ENCODE measurements around the gene PRX.

The PRX gene

DNA sequence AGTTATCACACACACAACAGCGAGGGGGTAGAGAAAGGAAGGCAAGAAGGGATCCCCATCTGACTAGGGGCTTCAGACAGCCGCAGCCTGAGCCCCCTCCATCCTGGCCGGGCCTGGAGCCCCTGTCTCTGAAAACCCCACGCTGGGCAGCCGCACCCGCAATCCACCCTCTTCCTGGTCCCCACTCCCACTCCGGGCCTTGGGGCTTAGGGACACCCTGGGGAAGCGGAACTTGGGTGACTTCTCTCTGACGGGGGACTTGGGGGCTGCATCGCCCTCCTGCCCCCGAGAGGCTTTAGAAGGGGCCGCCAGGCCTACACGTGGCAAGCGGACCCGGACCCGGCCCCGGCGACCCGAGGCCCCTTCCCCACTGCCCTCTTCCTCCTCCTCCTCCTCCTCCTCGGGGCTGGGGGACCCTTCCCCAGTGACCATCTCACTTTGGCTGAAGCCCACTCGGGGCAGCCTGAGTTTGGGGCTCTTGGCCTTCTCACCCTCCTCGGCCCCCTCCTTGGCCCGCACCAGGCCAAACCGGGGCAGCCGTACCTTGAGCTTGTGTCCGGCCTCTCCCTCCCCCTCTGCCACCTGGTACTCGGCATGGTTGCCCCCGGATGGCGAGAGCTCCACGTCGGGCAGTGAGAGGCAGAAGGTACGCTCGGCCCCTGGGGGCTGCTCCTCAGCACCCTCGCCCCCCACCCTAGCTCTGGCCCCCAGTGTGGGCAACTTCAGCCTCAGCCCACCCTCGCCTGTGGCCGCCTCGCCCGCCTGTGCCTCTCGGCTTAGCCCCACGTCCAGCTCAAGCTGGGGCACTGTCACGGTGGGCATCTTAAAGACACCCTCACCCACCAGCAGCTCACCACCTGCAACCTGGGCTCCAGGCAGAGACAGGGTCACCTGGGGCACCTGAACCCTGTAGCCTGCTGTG lies 19.0 kb downstream of the PRX start:
- Histone ChIP-seq H3K4me1 (ENCODE audit: control insufficient read depth, low read depth, low read length) (no peaks in the 10 kb centered on the region), H3K4me3 (ENCODE audit: low read length) (no peak overlapping the region), H3K36me3 (ENCODE audit: control insufficient read depth, low read depth, low read length) (no peaks in the 10 kb centered on the region), H3K9me3 (ENCODE audit: control insufficient read depth, low read depth, low read length) (no peaks in the 10 kb centered on the region), H3K9ac (ENCODE audit: low read length) (no peak overlapping the region), H3K27ac (ENCODE audit: low read length) (no peak overlapping the region), H3K27me3 (ENCODE audit: control insufficient read depth, insufficient read depth, low read length) (peaks cover 11% of the 10 kb centered on the region)

DNA sequence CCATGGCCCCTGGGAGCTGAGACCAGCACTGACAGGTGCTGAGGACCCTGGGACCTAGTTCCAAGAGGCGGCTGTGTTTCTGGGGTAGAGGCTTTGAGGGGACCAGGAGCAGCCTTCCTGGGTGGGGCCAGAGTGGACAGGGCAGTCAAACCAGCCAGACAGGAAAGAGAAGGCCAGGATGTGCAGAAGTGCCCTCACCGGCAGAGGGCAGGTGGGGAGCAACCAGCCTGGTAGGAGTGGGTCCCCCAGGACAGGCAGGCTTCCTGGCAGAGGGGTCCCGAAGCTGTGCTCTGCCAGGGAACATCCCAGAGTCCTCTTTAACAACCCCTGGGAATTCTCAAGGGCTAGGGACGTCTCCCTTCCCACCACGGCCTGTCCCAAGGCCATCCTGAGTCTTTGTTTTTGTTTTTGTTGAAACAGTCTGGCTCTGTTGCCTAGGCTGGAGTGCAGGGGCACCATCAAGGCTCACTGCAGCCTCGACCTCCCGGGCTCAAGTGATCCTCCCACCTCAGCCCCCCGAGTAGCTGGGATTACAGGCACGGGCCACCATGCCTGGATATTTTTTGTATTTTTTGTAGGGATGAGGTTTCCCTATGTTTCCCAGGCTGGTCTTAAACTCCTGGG lies 20.2 kb downstream of the PRX start:
- Histone ChIP-seq H3K36me3 (ENCODE audit: control insufficient read depth, low read depth, low read length) (no peaks in the 10 kb centered on the region), H3K27ac (ENCODE audit: low read length) (no peak overlapping the region), H3K4me3 (ENCODE audit: low read length) (no peak overlapping the region), H3K9me3 (ENCODE audit: control insufficient read depth, low read depth, low read length) (no peaks in the 10 kb centered on the region), H3K4me1 (ENCODE audit: control insufficient read depth, low read depth, low read length) (no peaks in the 10 kb centered on the region), H3K9ac (ENCODE audit: low read length) (no peak overlapping the region), H3K27me3 (ENCODE audit: control insufficient read depth, insufficient read depth, low read length) (peaks cover 3% of the 10 kb centered on the region)

DNA sequence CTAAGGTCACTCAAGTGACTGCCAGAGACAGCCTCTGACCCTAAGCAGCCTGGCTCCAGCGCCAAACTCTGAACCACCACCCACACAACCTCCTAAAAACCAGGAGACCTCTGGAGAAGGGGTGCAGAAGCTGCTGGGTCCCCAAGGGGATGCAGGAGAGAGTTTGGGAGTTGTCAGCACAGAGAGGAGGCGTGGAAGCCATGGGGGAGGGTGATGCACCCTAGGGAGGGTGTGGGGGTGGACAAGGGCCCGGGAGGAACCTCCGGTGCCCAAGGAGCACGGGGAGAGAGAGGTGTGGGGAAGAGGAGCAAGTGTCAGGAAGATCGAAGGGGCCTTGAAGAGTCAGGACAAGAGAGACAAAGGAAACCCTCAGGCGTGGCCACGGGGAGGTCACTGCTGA lies 21.1 kb downstream of the PRX start:
- Histone ChIP-seq H3K27ac (ENCODE audit: low read length) (no peak overlapping the region), H3K4me1 (ENCODE audit: control insufficient read depth, low read depth, low read length) (no peaks in the 10 kb centered on the region), H3K36me3 (ENCODE audit: control insufficient read depth, low read depth, low read length) (no peaks in the 10 kb centered on the region), H3K9me3 (ENCODE audit: control insufficient read depth, low read depth, low read length) (no peaks in the 10 kb centered on the region), H3K27me3 (ENCODE audit: control insufficient read depth, insufficient read depth, low read length) (no peaks in the 10 kb centered on the region), H3K9ac (ENCODE audit: low read length) (no peak overlapping the region), H3K4me3 (ENCODE audit: low read length) (no peak overlapping the region)

DNA sequence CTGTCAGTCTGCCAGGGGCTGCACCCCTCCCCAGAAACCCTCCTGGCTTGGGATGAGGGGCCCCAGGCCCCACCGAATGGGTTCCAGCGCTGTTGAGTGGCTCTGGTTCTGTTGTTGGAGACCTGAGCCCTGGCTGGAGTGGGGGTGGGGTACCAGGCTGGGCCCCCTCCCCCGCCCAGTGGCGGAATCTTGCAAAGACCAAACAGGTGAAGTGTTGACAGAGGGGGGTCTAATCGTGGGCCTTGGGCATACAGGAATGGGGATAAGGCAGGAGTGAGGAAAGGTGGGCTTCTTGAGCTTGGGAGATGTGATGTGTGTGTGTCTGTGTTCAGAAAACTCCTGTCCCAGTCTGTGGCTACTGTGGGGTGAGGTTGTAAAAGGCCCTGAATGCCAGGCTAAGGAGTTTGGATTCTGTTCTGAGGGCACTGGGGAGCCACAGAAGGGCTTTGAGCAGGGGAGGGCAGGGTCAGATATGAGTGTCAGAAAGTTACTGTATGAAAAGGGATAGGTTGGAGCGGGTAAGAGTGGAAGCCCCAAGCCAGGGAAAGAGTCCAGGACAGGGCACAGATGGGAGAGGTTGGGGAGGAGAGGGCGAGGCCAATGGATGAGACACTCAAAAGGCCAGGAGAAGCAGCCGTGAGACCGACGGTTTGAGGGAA lies 23.0 kb downstream of the PRX start, which contains the start of gene HIPK4:
TSS of gene HIPK4 (minus strand) at position 98 of the 659 bp plus-strand sequence. CDS start 279 bp downstream, outside the sequence.
- H3K4me3 ChIP-seq (ENCODE audit: low read length), result no peak within 1 kb of the TSS
- no peaks in the 10 kb centered on the region for H3K27me3 ChIP-seq (ENCODE audit: control insufficient read depth, insufficient read depth, low read length)
- no peaks in the 10 kb centered on the region for H3K36me3 ChIP-seq (ENCODE audit: control insufficient read depth, low read depth, low read length)

DNA sequence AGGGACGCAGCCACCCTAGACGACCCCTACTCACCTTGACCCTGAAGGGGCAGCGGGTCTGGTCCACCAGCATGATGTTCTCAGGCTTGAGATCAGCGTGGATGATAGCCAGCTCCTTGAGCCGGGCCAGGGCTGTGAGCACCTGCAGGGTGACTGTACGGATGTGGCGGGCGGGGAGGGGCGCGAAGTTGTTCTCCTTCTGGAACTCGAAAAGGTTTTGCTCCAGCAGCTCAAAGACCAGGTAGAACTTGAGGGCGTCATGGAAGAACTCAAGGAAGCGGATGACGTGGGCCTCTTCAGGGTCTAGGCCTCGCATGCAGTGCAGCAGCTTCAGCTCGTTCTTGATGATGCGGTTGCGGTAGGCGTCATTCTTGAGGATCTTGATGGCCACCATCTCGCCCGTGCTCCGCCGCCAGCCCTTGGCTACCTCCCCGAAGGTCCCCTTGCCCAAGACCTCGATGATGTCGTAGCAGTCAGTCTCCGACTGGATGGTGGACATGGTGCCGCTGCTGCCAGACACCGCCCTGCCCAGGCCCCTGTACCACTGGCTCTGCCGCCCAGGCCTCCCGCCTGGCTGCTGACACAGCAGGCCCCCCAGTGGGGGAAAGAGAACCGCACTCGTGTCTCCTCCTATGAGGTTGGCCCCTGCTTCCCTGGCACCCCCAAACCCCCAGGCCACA lies 23.6 kb downstream of the PRX start:
- no peak overlapping the region for H3K9ac ChIP-seq (ENCODE audit: low read length)
- H3K27ac ChIP-seq (ENCODE audit: low read length), result no peak overlapping the region
- no peak overlapping the region for H3K4me3 ChIP-seq (ENCODE audit: low read length)
- no peaks in the 10 kb centered on the region for H3K36me3 ChIP-seq (ENCODE audit: control insufficient read depth, low read depth, low read length)
- H3K4me1 ChIP-seq (ENCODE audit: control insufficient read depth, low read depth, low read length), result no peaks in the 10 kb centered on the region
- H3K27me3 ChIP-seq (ENCODE audit: control insufficient read depth, insufficient read depth, low read length), result no peaks in the 10 kb centered on the region
- no peaks in the 10 kb centered on the region for H3K9me3 ChIP-seq (ENCODE audit: control insufficient read depth, low read depth, low read length)

More for the DNA sequence above, 23.0 kb downstream of the PRX start, which contains the start of gene HIPK4:
- Histone ChIP-seq H3K4me1 (ENCODE audit: control insufficient read depth, low read depth, low read length) (no peaks in the 10 kb centered on the region), H3K27ac (ENCODE audit: low read length) (no peak within 1 kb of the TSS), H3K9ac (ENCODE audit: low read length) (no peak within 1 kb of the TSS), H3K9me3 (ENCODE audit: control insufficient read depth, low read depth, low read length) (no peaks in the 10 kb centered on the region)

DNA sequence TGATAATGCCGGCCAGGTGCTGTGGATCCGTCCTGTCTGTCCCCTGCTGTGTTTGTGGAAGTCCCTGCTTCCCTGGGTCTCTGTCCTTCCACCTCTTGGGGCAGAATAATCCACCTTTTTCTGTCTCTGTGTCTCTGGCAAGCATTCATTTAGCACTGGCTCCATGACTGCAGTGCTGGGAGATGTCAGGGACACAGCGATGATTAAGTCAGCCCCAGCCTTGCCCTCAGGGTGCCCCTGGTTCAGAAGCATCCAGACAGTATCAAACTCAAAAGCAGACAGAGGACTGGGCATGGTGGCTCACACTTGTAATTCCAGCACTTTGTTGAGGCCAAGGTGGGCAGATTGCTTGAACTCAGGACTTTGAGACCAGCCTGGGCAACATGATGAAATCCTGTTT lies 24.7 kb downstream of the PRX start:
- Histone ChIP-seq H3K9ac (ENCODE audit: low read length) (no peak overlapping the region), H3K27ac (ENCODE audit: low read length) (no peak overlapping the region), H3K36me3 (ENCODE audit: control insufficient read depth, low read depth, low read length) (no peaks in the 10 kb centered on the region), H3K9me3 (ENCODE audit: control insufficient read depth, low read depth, low read length) (no peaks in the 10 kb centered on the region), H3K27me3 (ENCODE audit: control insufficient read depth, insufficient read depth, low read length) (no peaks in the 10 kb centered on the region), H3K4me1 (ENCODE audit: control insufficient read depth, low read depth, low read length) (no peaks in the 10 kb centered on the region), H3K4me3 (ENCODE audit: low read length) (no peak overlapping the region)

DNA sequence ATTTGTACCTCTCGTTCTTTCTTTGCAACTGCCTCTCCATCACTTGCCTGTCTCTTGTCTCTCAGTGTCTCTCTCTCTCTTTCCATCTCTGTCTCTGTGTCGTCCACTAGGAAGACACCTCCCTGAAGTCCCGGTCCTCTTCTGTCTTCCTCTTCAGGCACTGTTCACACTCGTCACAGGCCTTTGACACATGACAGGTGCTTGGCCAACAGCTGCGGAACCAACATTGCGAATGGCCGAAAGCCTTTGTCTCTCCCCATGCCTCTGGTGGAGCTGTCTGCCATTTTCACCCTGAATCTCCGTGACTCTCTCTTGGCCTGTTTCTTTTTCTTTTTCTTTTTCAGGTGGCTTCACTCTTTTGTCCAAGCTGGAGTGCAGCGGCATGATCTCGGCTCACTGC lies 26.0 kb downstream of the PRX start:
- Histone ChIP-seq H3K27ac (ENCODE audit: low read length) (no peak overlapping the region), H3K27me3 (ENCODE audit: control insufficient read depth, insufficient read depth, low read length) (no peaks in the 10 kb centered on the region)

DNA sequence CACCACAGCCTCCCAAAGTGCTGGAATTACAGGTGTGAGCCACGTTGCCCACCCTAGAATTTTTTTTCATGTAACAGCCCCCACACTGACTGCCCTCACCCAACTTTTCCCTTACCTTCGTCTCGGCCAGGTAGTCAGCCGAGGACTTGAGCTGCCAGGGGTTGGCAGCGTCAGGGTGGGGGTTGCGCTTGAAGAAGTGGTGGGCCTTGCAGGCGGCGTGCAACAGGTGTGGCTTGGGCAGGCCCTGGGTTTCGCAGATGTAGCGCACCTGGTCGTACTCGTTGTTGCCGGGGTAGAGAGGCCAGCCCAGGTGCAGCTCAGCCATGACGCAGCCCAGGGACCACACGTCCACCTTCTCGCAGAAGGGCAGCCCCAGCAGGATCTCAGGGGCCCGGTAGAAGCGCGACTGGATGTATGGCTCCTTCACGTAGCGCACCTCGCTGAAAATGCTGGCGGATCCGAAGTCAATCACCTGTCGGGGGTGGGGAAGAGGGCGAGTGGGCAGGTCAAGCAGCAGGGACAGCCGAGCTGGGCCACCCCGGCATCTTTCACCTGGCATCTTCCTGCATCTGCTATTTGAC lies 29.4 kb downstream of the PRX start:
- H3K27me3 ChIP-seq (ENCODE audit: control insufficient read depth, insufficient read depth, low read length), result no peaks in the 10 kb centered on the region
- no peaks in the 10 kb centered on the region for H3K4me1 ChIP-seq (ENCODE audit: control insufficient read depth, low read depth, low read length)
- H3K36me3 ChIP-seq (ENCODE audit: control insufficient read depth, low read depth, low read length), result peaks cover 2% of the 10 kb centered on the region
- H3K9ac ChIP-seq (ENCODE audit: low read length), result no peak overlapping the region
- H3K9me3 ChIP-seq (ENCODE audit: control insufficient read depth, low read depth, low read length), result no peaks in the 10 kb centered on the region
- H3K4me3 ChIP-seq (ENCODE audit: low read length), result no peak overlapping the region
- H3K27ac ChIP-seq (ENCODE audit: low read length), result no peak overlapping the region

More for the DNA sequence above, 26.0 kb downstream of the PRX start:
- Histone ChIP-seq H3K9me3 (ENCODE audit: control insufficient read depth, low read depth, low read length) (no peaks in the 10 kb centered on the region), H3K9ac (ENCODE audit: low read length) (no peak overlapping the region), H3K4me3 (ENCODE audit: low read length) (no peak overlapping the region), H3K4me1 (ENCODE audit: control insufficient read depth, low read depth, low read length) (no peaks in the 10 kb centered on the region), H3K36me3 (ENCODE audit: control insufficient read depth, low read depth, low read length) (no peaks in the 10 kb centered on the region)

DNA sequence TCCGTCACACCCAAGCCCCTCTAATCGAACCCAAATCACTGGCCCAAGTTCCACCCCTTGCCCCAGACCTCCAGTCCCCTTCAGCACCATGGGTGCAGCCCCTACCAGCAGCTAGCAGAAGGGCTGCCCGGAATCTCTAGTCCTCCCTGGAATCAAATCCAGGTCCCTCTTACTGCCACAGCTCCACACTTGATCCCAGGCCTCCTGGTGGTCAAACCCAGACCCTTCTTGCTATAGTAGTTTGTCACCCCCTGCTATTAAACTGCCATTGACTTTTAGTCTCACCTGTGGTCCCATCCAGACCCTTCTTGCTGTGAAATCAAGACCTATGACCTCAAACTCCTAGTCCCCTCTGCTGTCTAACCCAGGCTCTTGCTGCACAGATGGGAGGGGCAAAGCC lies 31.9 kb downstream of the PRX start:
- Histone ChIP-seq H3K36me3 (ENCODE audit: control insufficient read depth, low read depth, low read length) (peaks cover 8% of the 10 kb centered on the region), H3K4me3 (ENCODE audit: low read length) (no peak overlapping the region), H3K27me3 (ENCODE audit: control insufficient read depth, insufficient read depth, low read length) (no peaks in the 10 kb centered on the region), H3K9ac (ENCODE audit: low read length) (no peak overlapping the region), H3K9me3 (ENCODE audit: control insufficient read depth, low read depth, low read length) (no peaks in the 10 kb centered on the region), H3K27ac (ENCODE audit: low read length) (no peak overlapping the region), H3K4me1 (ENCODE audit: control insufficient read depth, low read depth, low read length) (no peaks in the 10 kb centered on the region)

DNA sequence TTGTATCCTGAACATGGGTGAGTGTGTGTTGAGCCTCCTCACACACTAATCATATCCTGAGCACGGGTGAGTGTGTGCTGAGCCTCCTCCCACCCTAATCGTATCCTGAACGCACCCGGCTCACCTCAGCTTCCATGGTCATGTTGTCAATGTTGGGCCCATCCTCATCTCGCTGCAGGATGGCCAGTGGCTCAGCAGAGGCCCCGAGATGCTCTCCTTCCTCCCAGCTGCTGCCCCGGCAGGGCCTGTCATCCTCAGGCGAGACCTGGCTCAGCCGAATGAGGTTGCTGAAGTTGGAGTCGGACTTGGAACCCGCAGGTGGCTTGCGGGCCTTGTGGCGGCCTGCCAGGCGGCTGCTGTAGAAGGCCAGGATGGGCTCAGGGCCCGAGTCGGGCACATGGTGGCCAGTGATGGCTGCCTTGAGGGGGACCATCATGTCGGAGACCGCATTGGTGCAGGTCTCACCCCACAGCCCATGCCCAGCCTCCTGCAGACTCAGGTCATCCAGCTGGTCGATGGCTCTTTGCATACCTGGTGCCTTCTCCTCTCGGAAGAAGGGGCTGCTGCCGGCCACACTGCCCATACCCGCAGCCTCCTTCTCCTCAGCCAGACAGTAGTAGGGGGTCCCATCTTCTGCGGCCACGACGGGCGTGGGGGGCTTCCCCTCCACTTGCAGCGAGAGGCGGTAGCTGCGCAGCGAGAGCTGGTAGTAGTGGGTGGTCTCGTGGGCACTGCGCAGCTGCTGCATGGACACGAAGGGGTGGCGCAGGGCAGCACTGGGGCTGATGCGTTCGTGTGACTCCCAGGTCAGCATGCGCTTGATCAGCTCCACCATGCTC lies 32.8 kb downstream of the PRX start:
- Histone ChIP-seq H3K4me1 (ENCODE audit: control insufficient read depth, low read depth, low read length) (no peaks in the 10 kb centered on the region), H3K36me3 (ENCODE audit: control insufficient read depth, low read depth, low read length) (peaks cover 8% of the 10 kb centered on the region), H3K4me3 (ENCODE audit: low read length) (no peak overlapping the region), H3K27ac (ENCODE audit: low read length) (no peak overlapping the region), H3K9me3 (ENCODE audit: control insufficient read depth, low read depth, low read length) (no peaks in the 10 kb centered on the region), H3K27me3 (ENCODE audit: control insufficient read depth, insufficient read depth, low read length) (no peaks in the 10 kb centered on the region), H3K9ac (ENCODE audit: low read length) (no peak overlapping the region)
